NCI-H2107 (cell line): ENCODE measurements around the gene CDIP1.
A peak's percentile ranks its signal among the peaks of the same experiment; 100 is the strongest.
"Not testable (repeated sequence)": the region's sequence is repeated elsewhere in the genome, so short reads cannot be mapped to it uniquely, and the experiment has no call there.

Source experiments
- DNase-seq: peaks from one replicate; lab custom pipeline; 2025; lab: John Stamatoyannopoulos, UW

The CDIP1 gene

GRCh38 chr16:4538350-4539235 lies at the start of gene CDIP1:
Gene CDIP1 (minus strand): TSS chr16:4538773. CDS start chr16:4514130, 24,643 bp downstream.
- peak; percentile 87 for DNase-seq

DNA sequence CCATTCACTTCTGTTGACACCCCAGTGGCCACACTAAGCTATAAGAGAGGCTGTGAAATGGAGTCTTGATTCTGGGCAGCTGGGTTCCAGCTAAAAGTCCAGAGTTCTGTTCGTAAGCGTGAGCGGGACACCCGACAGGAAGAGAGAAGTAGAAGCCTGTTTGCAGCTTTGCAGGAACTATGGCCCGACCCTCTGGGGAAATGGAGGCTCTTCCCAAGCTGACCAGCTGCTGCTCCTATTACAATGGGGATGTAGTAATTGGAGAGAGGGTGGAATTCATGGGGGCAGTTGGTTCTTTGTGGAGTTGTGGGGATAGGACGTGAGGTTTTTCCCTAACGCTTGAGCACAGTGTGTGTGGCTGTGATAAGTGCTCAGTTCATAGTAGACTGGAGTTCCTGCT lies 47.7 kb upstream of the CDIP1 start:
- DNase-seq = no peak

DNA sequence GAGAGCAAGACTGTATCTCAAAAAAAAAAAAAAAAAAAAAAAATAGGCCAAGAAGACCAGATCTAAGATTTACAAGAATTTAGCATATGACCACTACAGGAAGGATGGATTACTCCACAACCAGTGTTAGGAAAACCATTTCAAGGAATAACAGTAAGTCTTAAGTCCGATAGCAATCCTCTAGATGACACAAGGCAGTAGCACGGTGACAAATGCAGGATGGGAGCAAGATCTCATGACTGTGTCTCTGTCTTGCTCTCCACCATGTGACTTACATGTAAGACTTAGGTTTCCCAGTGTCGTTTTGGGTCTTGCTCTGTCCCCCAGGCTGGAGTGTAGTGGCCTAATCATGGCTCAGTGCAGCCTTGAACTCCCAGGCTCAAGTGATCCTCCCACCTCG lies 45.3 kb upstream of the CDIP1 start:
- DNase-seq = no peak

DNA sequence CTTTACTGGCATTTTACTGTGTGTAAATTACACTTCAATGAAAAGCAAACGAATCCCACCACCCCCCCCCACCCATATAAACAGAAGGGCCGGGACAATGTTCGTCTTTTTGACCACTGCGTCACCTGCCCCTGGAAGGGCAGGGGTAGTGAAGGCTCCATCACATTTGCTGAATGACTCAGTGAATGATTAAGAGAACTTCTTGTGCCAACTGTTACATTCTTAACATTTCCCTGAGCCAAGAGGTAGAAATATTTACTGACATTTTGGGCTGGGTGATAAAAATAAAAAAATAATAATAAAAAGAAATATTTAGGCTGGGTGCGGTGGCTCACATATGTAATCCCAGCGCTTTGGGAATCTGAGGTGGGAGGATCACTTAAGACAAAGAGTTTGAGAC lies 41.7 kb upstream of the CDIP1 start:
- no peak for DNase-seq

DNA sequence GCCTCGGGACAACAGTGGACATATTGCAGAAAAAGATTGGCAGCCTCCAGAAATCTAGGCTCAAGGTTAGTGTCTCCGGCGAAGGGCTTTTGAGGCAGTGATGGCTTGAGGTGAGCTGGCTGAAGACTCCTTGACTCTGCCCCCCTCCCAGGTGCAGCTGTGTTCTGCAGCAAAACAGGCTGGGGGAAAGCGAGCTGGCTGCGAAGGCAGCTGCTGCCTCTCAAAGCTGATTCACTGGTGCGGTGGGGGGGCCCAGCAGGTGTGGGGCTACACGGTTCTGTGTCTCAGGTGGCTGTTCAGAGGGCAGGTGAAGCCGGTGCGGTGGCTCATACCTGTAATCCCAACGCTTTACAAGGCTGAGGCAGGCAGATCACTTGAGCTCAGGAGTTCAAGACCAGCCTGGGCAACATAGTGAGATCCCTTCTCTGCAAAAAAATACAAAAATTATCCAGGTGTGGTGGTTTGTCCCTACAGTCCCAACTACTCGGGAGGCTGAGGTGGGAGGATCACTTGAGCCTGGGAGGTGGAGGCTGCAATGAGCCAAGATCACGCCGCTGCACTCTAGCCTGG lies 40.5 kb upstream of the CDIP1 start:
- DNase-seq = peak; percentile 58

GRCh38 chr16:4576008-4576407 lies 37.4 kb upstream of the CDIP1 start:
- no peak for DNase-seq

DNA sequence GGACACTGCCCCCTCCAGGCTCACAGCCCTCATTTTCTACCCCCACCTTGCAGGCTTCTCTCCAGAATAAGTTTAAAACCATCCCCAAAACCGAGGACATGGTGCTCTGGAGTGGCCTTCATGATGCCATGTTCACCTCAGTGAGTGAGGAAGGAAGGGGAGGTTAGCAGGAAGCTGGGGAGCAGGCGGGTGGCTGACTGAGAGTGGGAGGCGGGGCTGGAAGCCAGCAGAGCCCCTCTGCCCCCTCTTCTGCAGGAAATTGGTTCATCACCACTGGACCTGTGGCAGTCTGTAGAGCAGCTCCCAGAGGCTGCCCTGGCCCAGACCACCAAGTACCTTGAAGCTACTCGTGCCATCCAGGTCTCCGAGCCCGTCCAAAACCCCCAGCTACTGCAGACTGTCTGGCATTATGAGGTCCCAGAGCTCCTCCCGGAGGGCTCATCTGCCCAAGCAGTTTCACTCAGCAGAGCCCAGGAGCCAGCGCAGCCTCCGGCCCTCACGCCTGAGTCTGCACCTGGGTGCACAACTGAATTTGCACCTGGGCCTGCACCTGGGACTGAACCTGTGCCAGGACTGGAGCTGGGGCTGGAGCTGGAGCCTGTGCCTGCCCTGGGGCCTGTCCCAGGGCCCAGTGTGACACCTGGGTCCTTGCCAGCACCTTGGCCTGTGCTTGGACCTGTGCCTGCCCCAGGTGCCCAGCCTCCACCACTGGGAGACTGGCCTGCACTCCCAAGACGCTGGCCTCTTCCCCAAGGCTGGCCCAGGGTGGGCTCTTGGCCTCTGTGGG lies 36.5 kb upstream of the CDIP1 start:
- DNase-seq = no peak

GRCh38 chr16:4573926-4574325 lies 35.4 kb upstream of the CDIP1 start:
- not testable (repeated sequence) for DNase-seq

GRCh38 chr16:4572715-4573114 lies 34.1 kb upstream of the CDIP1 start:
- DNase-seq = no peak

- DNase-seq = no peak
Measured at GRCh38 chr16:4570688-4571321, 32.2 kb upstream of the CDIP1 start.

DNA sequence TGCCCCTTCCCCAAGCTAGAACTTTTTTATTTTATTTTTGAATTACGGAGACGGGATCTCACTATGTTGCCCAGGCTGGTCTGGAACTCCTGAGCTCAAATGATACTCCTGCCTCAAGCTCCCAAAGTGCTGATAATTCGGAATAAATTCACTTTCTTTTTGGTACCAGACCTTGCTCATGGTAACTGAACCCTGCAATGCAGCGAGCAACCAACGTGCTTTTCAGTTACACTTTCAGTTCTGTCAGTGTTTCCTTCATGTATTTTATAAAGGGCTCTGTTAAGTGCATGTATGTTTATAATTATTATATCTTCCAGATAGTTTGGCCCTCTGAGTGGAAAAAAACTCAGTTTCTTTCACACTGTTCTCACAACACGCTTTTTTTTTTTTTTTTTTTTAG lies 31.5 kb upstream of the CDIP1 start:
- DNase-seq = no peak

DNA sequence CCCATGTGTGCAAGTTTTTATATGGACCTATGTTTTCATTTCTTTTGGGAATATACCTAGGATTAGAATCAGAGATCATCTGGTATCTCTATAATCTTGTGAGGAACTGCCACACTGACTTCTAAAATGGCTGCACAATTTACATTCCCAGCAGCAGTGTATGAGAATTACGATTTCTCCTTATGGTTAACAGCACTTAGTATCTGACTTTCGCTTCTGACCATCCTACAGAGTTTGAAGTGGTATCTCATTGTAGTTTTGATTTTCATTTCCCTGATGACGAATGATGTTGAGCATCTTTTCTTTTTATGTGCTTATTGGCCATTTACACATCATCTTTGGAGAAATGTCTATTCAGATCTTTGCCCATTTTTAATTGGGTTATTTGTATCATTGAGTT lies 27.6 kb upstream of the CDIP1 start:
- DNase-seq = no peak

DNA sequence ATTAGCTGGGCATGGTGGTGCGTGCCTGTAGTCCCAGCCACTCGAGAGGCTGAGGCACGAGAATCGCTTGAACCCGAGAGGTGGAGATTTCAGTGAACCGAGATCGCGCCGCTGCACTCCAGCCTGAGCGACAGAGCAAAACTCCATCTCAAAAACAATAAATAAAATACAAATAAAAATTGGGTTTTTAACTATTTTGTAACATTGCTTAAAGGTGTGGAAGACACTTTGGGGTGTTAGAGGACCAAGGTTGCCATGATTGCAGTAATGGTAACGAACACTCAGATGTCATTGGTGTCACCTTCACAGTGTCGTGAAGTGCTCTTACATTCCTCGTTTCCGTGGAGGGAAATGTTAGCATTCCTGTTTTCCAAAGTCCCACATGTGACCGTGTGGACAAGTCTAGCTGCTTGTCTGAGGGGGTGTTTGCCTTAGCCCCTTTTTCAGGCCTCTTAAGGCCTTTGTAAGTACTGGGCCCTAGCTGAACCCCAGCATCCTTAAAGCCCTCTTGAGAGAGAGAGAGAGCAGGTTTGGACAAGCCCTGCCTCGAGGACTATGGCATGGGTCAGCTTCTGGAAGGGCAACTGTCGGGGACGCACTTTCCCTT lies 26.2 kb upstream of the CDIP1 start:
- no peak for DNase-seq

DNA sequence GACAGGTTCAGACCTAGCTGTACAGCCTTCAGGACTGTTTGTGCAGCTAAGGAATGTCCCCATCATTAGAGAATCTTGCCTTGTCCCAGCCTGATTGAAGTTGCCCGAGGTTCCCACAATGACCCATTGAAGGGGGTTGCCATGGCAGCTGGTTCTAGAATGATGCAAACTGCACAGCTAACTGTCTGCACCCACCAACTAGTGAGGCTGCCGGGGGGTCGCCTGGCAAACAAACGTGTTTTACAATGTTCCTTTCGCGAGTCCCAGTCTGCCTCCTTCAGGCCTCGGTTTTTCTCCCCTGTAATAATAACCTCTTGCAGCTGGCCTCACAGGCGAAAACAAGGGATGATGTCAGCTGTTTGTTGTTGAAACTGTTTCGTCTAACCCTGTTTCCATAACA lies 23.0 kb upstream of the CDIP1 start:
- no peak for DNase-seq

DNA sequence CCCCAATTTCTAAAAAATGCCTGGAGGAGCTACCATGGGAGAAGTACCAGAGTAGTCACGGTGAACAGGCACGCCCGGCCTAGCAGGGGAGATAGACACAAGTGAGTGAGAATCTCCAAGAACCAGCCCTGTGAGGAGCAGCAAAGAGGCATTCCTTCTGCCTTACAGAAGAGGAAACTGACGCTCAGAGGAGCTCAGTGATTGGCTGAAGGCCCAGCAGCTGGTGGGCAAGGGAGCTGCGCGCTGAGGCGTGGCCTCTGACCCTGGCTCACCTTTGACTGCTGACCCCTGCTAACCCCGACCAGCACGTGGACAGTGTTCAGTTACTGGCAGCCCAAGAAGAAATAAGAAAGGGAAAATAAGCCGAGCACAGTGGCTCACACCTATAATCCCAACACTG lies 19.4 kb upstream of the CDIP1 start:
- DNase-seq = no peak

DNA sequence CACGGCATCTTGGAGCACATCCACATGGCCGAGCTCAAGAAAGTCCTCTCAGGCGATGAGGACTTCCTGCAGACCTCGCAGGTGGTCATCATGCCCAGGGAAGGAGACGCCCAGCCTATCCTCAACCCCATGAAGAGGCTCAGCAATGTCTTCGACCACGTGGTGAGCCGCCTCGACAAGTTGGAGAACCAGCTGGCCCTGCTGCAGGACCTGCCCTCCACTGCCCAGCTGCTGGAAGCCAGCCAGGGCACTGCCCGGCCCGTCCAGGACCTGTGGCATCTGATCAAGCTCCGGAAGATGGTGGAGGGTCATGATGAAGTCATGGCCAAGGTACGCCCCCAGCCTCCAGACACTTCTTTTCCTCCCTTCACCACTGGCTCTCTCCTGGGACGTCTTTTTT lies 18.0 kb upstream of the CDIP1 start:
- DNase-seq = no peak

DNA sequence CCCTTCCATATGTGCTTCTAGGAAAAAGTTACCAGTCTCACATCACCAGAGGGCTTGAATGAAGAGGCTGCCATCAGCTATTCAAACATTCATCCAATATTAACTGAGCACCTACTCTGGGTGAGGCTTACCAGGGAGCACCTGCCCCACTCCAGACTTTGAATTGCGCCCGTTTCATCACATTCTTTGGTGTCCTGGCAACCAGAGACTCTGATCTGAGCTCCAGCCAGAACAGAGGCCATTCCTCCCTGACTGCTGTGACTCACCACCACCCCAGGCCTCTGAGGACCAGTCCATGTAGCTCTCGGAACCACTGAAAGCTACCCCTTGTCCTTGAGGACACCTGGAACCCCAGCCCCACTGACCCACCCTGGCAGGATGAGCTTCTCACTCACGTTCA lies 17.5 kb upstream of the CDIP1 start, which contains the start of gene C16orf96:
TSS of gene C16orf96 (plus strand) at position 229 of the 400 bp plus-strand sequence. CDS start at position 379, 150 bp downstream.
- no peak for DNase-seq

GRCh38 chr16:4552541-4552940 lies 14.0 kb upstream of the CDIP1 start:
- no peak for DNase-seq

- DNase-seq = no peak
Measured at GRCh38 chr16:4550591-4550990, 12.0 kb upstream of the CDIP1 start.

- no peak for DNase-seq
Measured at GRCh38 chr16:4548124-4548523, 9.6 kb upstream of the CDIP1 start.

- DNase-seq = no peak
Measured at GRCh38 chr16:4544473-4544872, 5.9 kb upstream of the CDIP1 start.
